Neural cell (in vitro differentiated cells): Measurements from ENCODE around the gene SIK3. TPM values are rescaled to one million over a fixed set of nuclear protein-coding genes. Genes with fewer than 3 reads are reported as not detected.

Source experiments
- H2AFZ ChIP-seq: fragments of 200-600, 300-800 bp; sonication (generic), shearing (Covaris generic); 2 replicates; pipeline ENCODE4 v1.6.0; 2014; ENCODE audit warnings: low read depth, mild to moderate bottlenecking, antibody characterized with exemption, low read length, moderate library complexity
- H3F3A ChIP-seq: fragments of 200-600 bp; shearing (Covaris generic); 2 replicates; pipeline ENCODE4 v1.6.1; 2016; ENCODE audit warnings: mild to moderate bottlenecking, moderate library complexity, mixed read lengths, antibody characterized with exemption, low read length; ENCODE audit not compliant: insufficient read depth, poor library complexity, severe bottlenecking
- H3K27ac ChIP-seq: fragments of 200-600, 300-800 bp; sonication (generic), shearing (Covaris generic); 2 replicates; pipeline ENCODE4 v1.5.1; 2014; ENCODE audit warnings: mild to moderate bottlenecking, low read length, moderate library complexity
- H3K27me3 ChIP-seq: fragments of 300-800, 200-600 bp; sonication (generic), shearing (Covaris generic); 2 replicates; pipeline ENCODE4 v1.6.0; 2014; ENCODE audit warnings: mild to moderate bottlenecking, low read depth, low read length, moderate library complexity; ENCODE audit not compliant: insufficient read depth
- H3K36me3 ChIP-seq: fragments of 300-800, 200-600 bp; sonication (generic), shearing (Covaris generic); 2 replicates; pipeline ENCODE4 v1.5.1; 2014; ENCODE audit warnings: mild to moderate bottlenecking, antibody characterized with exemption, low read length, moderate library complexity; ENCODE audit not compliant: insufficient read depth
- H3K4me2 ChIP-seq: fragments of 300-800, 200-600 bp; sonication (generic), shearing (Covaris generic); 2 replicates; pipeline ENCODE4 v1.6.0; 2014; ENCODE audit warnings: mild to moderate bottlenecking, low read length
- H3K4me3 ChIP-seq: fragments of 300-800, 200-600 bp; sonication (generic), shearing (Covaris generic); 2 replicates; pipeline ENCODE4 v1.5.1; 2014; ENCODE audit warnings: mild to moderate bottlenecking, low read length, moderate library complexity
- H3K79me2 ChIP-seq: fragments of 200-600 bp; shearing (Covaris generic); replicated peaks from 2 replicates; pipeline ENCODE4 v1.6.0; 2014; ENCODE audit warnings: mild to moderate bottlenecking, low read length, moderate library complexity; ENCODE audit not compliant: insufficient read depth
- H3K9ac ChIP-seq: fragments of 300-800, 200-600 bp; sonication (generic), shearing (Covaris generic); 2 replicates; pipeline ENCODE4 v1.6.1; 2016; ENCODE audit warnings: mild to moderate bottlenecking, low read length, mixed read lengths
- H3K9me2 ChIP-seq: fragments of 200-600 bp; shearing (Covaris generic); 2 replicates; pipeline ENCODE4 v1.6.1; 2016; ENCODE audit warnings: mild to moderate bottlenecking, low read length, mixed read lengths; ENCODE audit not compliant: insufficient read depth
- H3K9me3 ChIP-seq: fragments of 200-600, 300-800 bp; sonication (generic), shearing (Covaris generic); 2 replicates; pipeline ENCODE4 v1.6.1; 2016; ENCODE audit warnings: mild to moderate bottlenecking, mixed run types, low read length, moderate library complexity, mixed read lengths
- H4K20me1 ChIP-seq: fragments of 200-600 bp; shearing (Covaris generic); 2 replicates; pipeline ENCODE4 v1.6.1; 2016; ENCODE audit warnings: mild to moderate bottlenecking, mixed run types; ENCODE audit not compliant: insufficient read depth
- EP300 ChIP-seq: fragments of 450-650 bp; conservative IDR thresholded peaks from 2 replicates; pipeline ENCODE4 v1.6.1; 2014; ENCODE audit warnings: antibody characterized with exemption, mild to moderate bottlenecking, moderate library complexity; ENCODE audit not compliant: poor library complexity, severe bottlenecking
- EZH2 ChIP-seq: fragments of 200-600, 300-800 bp; shearing (Covaris generic), sonication (generic); IDR thresholded peaks from 2 replicates; pipeline ENCODE4 v1.6.1; 2014; ENCODE audit warnings: antibody characterized with exemption, low read length, borderline replicate concordance, mild to moderate bottlenecking; ENCODE audit not compliant: insufficient read depth, poor library complexity, severe bottlenecking
- MXI1 ChIP-seq: fragments of 450-650 bp; conservative IDR thresholded peaks from 2 replicates; pipeline ENCODE4 v1.6.1; 2014; ENCODE audit warnings: antibody characterized with exemption, mild to moderate bottlenecking; ENCODE audit not compliant: poor library complexity, severe bottlenecking
- POLR2AphosphoS5 ChIP-seq: IDR thresholded peaks from 2 replicates; pipeline ENCODE4 v1.6.1; 2012
- RAD21 ChIP-seq: fragments of 450-650 bp; conservative IDR thresholded peaks from 2 replicates; pipeline ENCODE4 v1.6.1; 2014; ENCODE audit warnings: antibody characterized with exemption, mild to moderate bottlenecking, moderate library complexity
- SMC3 ChIP-seq: fragments of 450-650 bp; conservative IDR thresholded peaks from 2 replicates; pipeline ENCODE4 v1.6.1; 2014; ENCODE audit warnings: antibody characterized with exemption, mild to moderate bottlenecking, moderate library complexity; ENCODE audit not compliant: poor library complexity
- TAF1 ChIP-seq: IDR thresholded peaks from 2 replicates; pipeline ENCODE4 v1.6.1; 2012; ENCODE audit warnings: low read depth
- polyA plus RNA-seq: library from polyadenylated mRNA; depleted of rRNA; stranded (reverse); fragments of >200 nt; gene quantifications from 2 replicates; pipeline ENCODE4 v1.2.3, GENCODE V29; 2014
- TF ChIP-seq, protein P1 (sequence below): fragments of 450-650 bp; IDR thresholded peaks from 2 replicates; pipeline ENCODE4 v1.5.1; 2014; ENCODE audit warnings: antibody characterized with exemption, mild to moderate bottlenecking, moderate library complexity; ENCODE audit not compliant: poor library complexity, severe bottlenecking
- TF ChIP-seq, protein P2 (sequence below): IDR thresholded peaks from 2 replicates; pipeline ENCODE4 v1.6.1; 2012; ENCODE audit warnings: borderline replicate concordance

Gene SIK3
- polyA plus RNA-seq, 1 donor from 2014 or later: 11.2 TPM

DNA sequence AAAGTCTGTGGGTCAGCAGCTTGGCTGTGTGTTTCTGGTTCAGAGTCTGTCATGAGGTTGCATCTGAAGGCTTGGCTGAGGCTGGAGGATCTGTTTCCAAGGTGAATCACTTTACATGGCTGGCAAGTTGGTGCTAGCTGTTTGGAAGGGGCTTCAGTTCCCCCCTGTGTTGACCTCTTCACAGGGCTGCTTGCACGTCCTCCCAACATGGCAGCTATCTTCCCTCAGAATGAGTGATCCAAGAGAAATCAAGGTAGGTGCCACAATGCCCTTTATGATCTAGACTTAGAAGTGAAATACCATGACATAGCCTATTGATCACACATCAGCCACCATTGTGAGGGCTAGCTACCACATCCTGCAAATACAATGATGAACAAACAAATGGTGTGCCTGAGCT is 285.1 kb downstream of the SIK3 start:
- Histone ChIP-seq H3K9ac (no peak overlapping the region), H4K20me1 (no peaks in the 10 kb centered on the region), H3K27me3 (no peaks in the 10 kb centered on the region), H3K9me3 (no peaks in the 10 kb centered on the region), H3K4me3 (no peak overlapping the region), H3K27ac (no peak overlapping the region), H3F3A (no peaks in the 10 kb centered on the region), H3K9me2 (no peaks in the 10 kb centered on the region), H3K4me2 (no peak overlapping the region), H3K79me2 (no peaks in the 10 kb centered on the region), H2AFZ (no peak overlapping the region), H3K36me3 (no peaks in the 10 kb centered on the region)
- TF ChIP-seq RAD21: no peak
- TF ChIP-seq EZH2: no peak
- TF ChIP-seq, protein P1, sequence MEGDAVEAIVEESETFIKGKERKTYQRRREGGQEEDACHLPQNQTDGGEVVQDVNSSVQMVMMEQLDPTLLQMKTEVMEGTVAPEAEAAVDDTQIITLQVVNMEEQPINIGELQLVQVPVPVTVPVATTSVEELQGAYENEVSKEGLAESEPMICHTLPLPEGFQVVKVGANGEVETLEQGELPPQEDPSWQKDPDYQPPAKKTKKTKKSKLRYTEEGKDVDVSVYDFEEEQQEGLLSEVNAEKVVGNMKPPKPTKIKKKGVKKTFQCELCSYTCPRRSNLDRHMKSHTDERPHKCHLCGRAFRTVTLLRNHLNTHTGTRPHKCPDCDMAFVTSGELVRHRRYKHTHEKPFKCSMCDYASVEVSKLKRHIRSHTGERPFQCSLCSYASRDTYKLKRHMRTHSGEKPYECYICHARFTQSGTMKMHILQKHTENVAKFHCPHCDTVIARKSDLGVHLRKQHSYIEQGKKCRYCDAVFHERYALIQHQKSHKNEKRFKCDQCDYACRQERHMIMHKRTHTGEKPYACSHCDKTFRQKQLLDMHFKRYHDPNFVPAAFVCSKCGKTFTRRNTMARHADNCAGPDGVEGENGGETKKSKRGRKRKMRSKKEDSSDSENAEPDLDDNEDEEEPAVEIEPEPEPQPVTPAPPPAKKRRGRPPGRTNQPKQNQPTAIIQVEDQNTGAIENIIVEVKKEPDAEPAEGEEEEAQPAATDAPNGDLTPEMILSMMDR: no peak
- TF ChIP-seq SMC3: no peak
- no peak for TF ChIP-seq EP300
- TF ChIP-seq POLR2AphosphoS5: no peak

DNA sequence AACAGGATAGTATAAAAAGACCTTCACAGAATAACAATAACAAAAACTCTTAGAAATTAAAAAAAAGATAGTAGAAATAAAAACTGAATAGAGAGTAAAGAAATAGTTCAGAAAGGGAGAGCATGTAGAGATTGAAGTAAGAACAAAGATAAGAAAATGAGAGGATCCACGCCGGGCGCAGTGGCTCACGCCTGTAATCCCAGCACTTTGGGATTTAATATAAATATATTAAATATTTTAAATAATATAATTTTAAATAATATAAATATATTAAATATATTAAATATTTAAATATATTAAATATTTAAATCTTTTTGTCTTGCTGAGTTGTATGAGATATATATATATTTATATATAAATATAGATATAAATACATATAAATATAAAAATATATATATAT is 286.1 kb downstream of the SIK3 start:
- H3K9ac ChIP-seq: no peak overlapping the region
- H3K9me2 ChIP-seq: no peaks in the 10 kb centered on the region
- H3K27me3 ChIP-seq: no peaks in the 10 kb centered on the region
- no peaks in the 10 kb centered on the region for H3K36me3 ChIP-seq
- no peaks in the 10 kb centered on the region for H3K9me3 ChIP-seq
- no peak overlapping the region for H3K4me3 ChIP-seq
- H3K27ac ChIP-seq: no peak overlapping the region
- H3K4me2 ChIP-seq: no peak overlapping the region
- H4K20me1 ChIP-seq: no peaks in the 10 kb centered on the region
- H3K79me2 ChIP-seq: no peaks in the 10 kb centered on the region
- no peaks in the 10 kb centered on the region for H3F3A ChIP-seq
- TF ChIP-seq, protein P2, sequence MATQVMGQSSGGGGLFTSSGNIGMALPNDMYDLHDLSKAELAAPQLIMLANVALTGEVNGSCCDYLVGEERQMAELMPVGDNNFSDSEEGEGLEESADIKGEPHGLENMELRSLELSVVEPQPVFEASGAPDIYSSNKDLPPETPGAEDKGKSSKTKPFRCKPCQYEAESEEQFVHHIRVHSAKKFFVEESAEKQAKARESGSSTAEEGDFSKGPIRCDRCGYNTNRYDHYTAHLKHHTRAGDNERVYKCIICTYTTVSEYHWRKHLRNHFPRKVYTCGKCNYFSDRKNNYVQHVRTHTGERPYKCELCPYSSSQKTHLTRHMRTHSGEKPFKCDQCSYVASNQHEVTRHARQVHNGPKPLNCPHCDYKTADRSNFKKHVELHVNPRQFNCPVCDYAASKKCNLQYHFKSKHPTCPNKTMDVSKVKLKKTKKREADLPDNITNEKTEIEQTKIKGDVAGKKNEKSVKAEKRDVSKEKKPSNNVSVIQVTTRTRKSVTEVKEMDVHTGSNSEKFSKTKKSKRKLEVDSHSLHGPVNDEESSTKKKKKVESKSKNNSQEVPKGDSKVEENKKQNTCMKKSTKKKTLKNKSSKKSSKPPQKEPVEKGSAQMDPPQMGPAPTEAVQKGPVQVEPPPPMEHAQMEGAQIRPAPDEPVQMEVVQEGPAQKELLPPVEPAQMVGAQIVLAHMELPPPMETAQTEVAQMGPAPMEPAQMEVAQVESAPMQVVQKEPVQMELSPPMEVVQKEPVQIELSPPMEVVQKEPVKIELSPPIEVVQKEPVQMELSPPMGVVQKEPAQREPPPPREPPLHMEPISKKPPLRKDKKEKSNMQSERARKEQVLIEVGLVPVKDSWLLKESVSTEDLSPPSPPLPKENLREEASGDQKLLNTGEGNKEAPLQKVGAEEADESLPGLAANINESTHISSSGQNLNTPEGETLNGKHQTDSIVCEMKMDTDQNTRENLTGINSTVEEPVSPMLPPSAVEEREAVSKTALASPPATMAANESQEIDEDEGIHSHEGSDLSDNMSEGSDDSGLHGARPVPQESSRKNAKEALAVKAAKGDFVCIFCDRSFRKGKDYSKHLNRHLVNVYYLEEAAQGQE: no peak
- no peak for TF ChIP-seq RAD21
- no peak for TF ChIP-seq EZH2
- TF ChIP-seq EP300: no peak
- TF ChIP-seq TAF1: no peak
- no peak for TF ChIP-seq SMC3
- TF ChIP-seq MXI1: no peak
- no peak overlapping the region for H2AFZ ChIP-seq

DNA sequence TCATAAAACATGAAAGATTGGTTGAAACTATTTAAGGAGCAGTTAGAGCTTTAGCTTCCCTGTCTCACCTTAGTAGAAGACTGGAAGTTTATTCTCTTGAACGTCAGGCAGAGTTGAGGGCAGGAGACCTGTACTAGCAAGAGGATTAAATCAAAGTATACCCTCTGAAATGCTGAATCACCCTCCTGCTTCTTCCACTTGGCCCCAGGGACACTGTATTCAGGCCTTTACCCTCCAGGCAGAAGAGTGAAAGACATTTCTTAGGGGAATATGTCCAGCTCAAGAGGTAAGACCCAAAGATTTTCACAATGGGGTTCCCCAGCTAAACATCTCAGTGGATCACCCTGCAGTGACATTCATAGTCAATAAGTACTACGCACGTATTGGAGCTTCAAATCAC is 287.0 kb downstream of the SIK3 start:
- Histone ChIP-seq H4K20me1 (no peaks in the 10 kb centered on the region), H3K4me3 (no peak overlapping the region), H3K27ac (no peak overlapping the region), H3K36me3 (no peaks in the 10 kb centered on the region), H3F3A (no peaks in the 10 kb centered on the region), H3K9me2 (no peaks in the 10 kb centered on the region), H3K27me3 (no peaks in the 10 kb centered on the region), H3K9me3 (no peaks in the 10 kb centered on the region), H2AFZ (no peak overlapping the region), H3K4me2 (no peak overlapping the region), H3K79me2 (no peaks in the 10 kb centered on the region), H3K9ac (no peak overlapping the region)
- TF ChIP-seq, protein P1: no peak
- TF ChIP-seq, protein P2: no peak
- TF ChIP-seq RAD21: no peak
